Measurements from ENCODE around the gene RAB30.

RAB30 gene

DNA sequence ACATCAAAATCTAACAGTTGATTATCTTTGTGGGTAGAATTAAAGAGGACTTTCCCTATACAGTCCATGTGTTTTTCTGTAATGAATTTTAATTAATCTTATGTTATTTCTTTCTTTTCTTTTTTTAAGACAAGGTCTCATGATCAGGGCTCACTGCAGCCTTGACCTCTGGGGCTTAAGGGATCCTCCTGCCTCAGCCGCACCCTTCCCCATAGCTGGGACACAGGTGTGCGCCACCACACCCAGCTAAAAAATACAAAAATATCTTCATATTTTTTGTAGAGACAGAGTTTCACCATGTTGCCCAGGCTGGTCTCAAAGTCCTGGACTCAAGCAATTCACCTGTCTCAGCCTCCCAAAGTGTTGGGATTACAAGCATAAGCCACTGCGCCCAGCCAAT is 7.7 kb downstream of the RAB30 start:
- TF ChIP-seq, protein P1, sequence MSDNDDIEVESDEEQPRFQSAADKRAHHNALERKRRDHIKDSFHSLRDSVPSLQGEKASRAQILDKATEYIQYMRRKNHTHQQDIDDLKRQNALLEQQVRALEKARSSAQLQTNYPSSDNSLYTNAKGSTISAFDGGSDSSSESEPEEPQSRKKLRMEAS (IDR thresholded peaks at IDR 0.05): no peak
- no peak for TF ChIP-seq YY1 (IDR thresholded peaks at IDR 0.05; ENCODE audit: low read depth)
- TF ChIP-seq RAD21 (IDR thresholded peaks at IDR 0.05; ENCODE audit: low read depth): no peak
- no peak for TF ChIP-seq ZBTB7A (IDR thresholded peaks at IDR 0.05; ENCODE audit: low read depth)
- no peak for TF ChIP-seq CEBPB (IDR thresholded peaks at IDR 0.05)
- TF ChIP-seq TEAD4 (IDR thresholded peaks at IDR 0.05): no peak
- TF ChIP-seq TAF1 (IDR thresholded peaks at IDR 0.05; ENCODE audit: low read depth): no peak
- TF ChIP-seq FOXM1 (IDR thresholded peaks at IDR 0.05; ENCODE audit: borderline replicate concordance, low read depth): no peak
- TF ChIP-seq EP300 (IDR thresholded peaks at IDR 0.05; ENCODE audit: borderline replicate concordance): no peak
- TF ChIP-seq CREB1 (IDR thresholded peaks at IDR 0.05; ENCODE audit: low read depth): no peak
- TF ChIP-seq, protein P2, sequence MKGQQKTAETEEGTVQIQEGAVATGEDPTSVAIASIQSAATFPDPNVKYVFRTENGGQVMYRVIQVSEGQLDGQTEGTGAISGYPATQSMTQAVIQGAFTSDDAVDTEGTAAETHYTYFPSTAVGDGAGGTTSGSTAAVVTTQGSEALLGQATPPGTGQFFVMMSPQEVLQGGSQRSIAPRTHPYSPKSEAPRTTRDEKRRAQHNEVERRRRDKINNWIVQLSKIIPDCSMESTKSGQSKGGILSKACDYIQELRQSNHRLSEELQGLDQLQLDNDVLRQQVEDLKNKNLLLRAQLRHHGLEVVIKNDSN (IDR thresholded peaks at IDR 0.05): no peak
- TF ChIP-seq EGR1 (IDR thresholded peaks at IDR 0.05): no peak
- TF ChIP-seq, protein P3, sequence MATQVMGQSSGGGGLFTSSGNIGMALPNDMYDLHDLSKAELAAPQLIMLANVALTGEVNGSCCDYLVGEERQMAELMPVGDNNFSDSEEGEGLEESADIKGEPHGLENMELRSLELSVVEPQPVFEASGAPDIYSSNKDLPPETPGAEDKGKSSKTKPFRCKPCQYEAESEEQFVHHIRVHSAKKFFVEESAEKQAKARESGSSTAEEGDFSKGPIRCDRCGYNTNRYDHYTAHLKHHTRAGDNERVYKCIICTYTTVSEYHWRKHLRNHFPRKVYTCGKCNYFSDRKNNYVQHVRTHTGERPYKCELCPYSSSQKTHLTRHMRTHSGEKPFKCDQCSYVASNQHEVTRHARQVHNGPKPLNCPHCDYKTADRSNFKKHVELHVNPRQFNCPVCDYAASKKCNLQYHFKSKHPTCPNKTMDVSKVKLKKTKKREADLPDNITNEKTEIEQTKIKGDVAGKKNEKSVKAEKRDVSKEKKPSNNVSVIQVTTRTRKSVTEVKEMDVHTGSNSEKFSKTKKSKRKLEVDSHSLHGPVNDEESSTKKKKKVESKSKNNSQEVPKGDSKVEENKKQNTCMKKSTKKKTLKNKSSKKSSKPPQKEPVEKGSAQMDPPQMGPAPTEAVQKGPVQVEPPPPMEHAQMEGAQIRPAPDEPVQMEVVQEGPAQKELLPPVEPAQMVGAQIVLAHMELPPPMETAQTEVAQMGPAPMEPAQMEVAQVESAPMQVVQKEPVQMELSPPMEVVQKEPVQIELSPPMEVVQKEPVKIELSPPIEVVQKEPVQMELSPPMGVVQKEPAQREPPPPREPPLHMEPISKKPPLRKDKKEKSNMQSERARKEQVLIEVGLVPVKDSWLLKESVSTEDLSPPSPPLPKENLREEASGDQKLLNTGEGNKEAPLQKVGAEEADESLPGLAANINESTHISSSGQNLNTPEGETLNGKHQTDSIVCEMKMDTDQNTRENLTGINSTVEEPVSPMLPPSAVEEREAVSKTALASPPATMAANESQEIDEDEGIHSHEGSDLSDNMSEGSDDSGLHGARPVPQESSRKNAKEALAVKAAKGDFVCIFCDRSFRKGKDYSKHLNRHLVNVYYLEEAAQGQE (IDR thresholded peaks at IDR 0.05; ENCODE audit: low read depth): no peak
- TF ChIP-seq TCF12 (IDR thresholded peaks at IDR 0.05; ENCODE audit: low read depth): no peak
- no peak for TF ChIP-seq NFIC (IDR thresholded peaks at IDR 0.05)

DNA sequence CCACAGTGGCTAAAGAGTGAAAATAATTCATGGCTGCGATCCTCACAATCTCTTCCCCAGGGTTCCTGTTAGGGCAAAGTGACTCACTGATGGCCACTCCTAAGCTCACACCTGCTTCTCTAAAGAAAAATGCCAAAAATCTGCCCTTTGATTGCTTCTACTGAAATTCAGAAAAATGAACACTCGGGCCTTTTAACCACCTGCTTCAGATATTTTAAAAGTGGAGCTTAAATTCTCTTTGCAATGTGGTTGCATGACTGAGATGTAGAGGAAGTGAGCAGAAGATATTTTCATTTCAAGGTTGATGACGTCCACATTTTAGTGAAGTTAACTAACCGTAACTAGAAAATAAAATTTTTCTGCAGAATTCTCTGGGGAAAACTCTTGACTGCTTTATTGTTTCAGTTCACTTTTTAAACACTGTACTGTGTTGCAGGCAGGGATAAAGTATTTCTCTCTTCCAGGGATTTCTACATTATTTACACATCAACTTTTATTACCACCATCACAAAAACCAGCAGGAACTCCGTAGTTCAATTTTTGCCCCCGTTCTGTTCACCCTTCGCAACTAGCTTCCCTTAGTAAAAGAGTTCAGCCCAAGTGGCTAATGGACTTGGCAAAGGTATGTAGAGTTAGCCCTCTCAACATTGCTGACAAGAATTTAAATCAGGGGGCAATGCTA is 8.5 kb downstream of the RAB30 start:
- no peak for TF ChIP-seq ZBTB7A (IDR thresholded peaks at IDR 0.05; ENCODE audit: low read depth)
- TF ChIP-seq TCF12 (IDR thresholded peaks at IDR 0.05; ENCODE audit: low read depth): no peak

DNA sequence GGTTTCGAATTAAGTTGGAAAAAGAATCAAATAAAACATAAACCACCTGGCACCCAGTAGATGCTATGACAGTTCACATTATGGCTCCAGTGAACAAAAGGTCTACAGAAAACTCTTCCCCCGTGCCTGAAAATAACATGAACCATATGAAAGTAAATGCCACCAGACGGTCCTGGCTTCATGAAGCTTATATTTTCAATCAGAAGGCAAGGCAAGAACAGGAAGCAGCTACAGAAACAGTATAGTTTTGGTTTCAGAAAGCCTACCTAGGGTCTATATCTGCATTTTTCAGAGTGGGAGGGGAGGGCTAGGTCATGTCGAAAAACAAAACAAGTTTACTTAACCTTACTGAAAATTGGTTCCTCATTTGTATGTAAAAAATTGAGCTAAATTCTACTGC is 9.8 kb downstream of the RAB30 start:
- no peak for TF ChIP-seq YY1 (IDR thresholded peaks at IDR 0.05; ENCODE audit: low read depth)
- TF ChIP-seq, protein P1 (IDR thresholded peaks at IDR 0.05): no peak
- TF ChIP-seq TCF12 (IDR thresholded peaks at IDR 0.05; ENCODE audit: low read depth): no peak
- no peak for TF ChIP-seq CEBPB (IDR thresholded peaks at IDR 0.05)
- no peak for TF ChIP-seq FOXM1 (IDR thresholded peaks at IDR 0.05; ENCODE audit: borderline replicate concordance, low read depth)
- no peak for TF ChIP-seq TEAD4 (IDR thresholded peaks at IDR 0.05)
- TF ChIP-seq, protein P2 (IDR thresholded peaks at IDR 0.05): no peak
- no peak for TF ChIP-seq CREB1 (IDR thresholded peaks at IDR 0.05; ENCODE audit: low read depth)
- no peak for TF ChIP-seq RAD21 (IDR thresholded peaks at IDR 0.05; ENCODE audit: low read depth)
- TF ChIP-seq EP300 (IDR thresholded peaks at IDR 0.05; ENCODE audit: borderline replicate concordance): no peak
- TF ChIP-seq EGR1 (IDR thresholded peaks at IDR 0.05): no peak
- TF ChIP-seq TAF1 (IDR thresholded peaks at IDR 0.05; ENCODE audit: low read depth): no peak
- no peak for TF ChIP-seq NFIC (IDR thresholded peaks at IDR 0.05)
- TF ChIP-seq ZBTB7A (IDR thresholded peaks at IDR 0.05; ENCODE audit: low read depth): no peak
- TF ChIP-seq, protein P3 (IDR thresholded peaks at IDR 0.05; ENCODE audit: low read depth): no peak

DNA sequence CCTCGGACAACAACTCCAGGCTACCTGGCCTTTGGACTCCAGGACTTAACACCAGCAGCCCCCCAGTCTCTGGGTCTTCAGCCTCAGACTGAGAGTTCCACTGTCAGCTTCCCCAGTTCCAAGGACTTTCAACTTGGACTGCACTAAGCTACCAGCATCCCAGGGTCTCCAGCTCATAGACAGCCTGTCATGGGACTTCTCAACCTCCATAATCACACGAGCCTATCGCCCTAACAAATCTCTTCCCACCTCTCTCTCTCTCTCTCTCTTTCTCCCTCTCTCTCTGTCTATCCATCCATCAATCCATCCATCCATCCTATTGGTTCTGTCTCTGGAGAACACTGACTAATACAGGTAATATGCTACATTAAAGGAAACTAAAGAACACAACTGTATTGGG is 10.7 kb downstream of the RAB30 start:
- TF ChIP-seq EGR1 (IDR thresholded peaks at IDR 0.05): no peak
- TF ChIP-seq FOXM1 (IDR thresholded peaks at IDR 0.05; ENCODE audit: borderline replicate concordance, low read depth): no peak
- TF ChIP-seq, protein P1 (IDR thresholded peaks at IDR 0.05): no peak
- TF ChIP-seq ZBTB7A (IDR thresholded peaks at IDR 0.05; ENCODE audit: low read depth): no peak
- TF ChIP-seq CREB1 (IDR thresholded peaks at IDR 0.05; ENCODE audit: low read depth): no peak
- TF ChIP-seq EP300 (IDR thresholded peaks at IDR 0.05; ENCODE audit: borderline replicate concordance): no peak
- TF ChIP-seq TAF1 (IDR thresholded peaks at IDR 0.05; ENCODE audit: low read depth): no peak
- TF ChIP-seq, protein P3 (IDR thresholded peaks at IDR 0.05; ENCODE audit: low read depth): no peak
- no peak for TF ChIP-seq NFIC (IDR thresholded peaks at IDR 0.05)
- TF ChIP-seq, protein P2 (IDR thresholded peaks at IDR 0.05): no peak
- TF ChIP-seq TCF12 (IDR thresholded peaks at IDR 0.05; ENCODE audit: low read depth): no peak
- no peak for TF ChIP-seq RAD21 (IDR thresholded peaks at IDR 0.05; ENCODE audit: low read depth)
- no peak for TF ChIP-seq YY1 (IDR thresholded peaks at IDR 0.05; ENCODE audit: low read depth)
- no peak for TF ChIP-seq TEAD4 (IDR thresholded peaks at IDR 0.05)

Measured in Ishikawa (cell line).